ENCODE results near the gene ZNF627. TPM values are rescaled to one million over a fixed set of nuclear protein-coding genes. Genes with fewer than 3 reads are reported as not detected.

Gene ZNF627
- total and polyA plus RNA-seq, 4 donors = 4.8 to 30.6 (median 8.8) TPM

GRCh38 chr19:11652492-11652891 lies 55.2 kb downstream of the ZNF627 start:
- peaks cover 3 to 19% (median 15%) of the 10 kb centered on the region in 4 donors for H3K9me3 ChIP-seq (ENCODE audit: control insufficient read depth in 4 of 4, insufficient read depth in 3 of 4, low read length in 3 of 4)
- H3K36me3 ChIP-seq (ENCODE audit: control insufficient read depth in 4 of 4, insufficient read depth in 4 of 4, low read length in 4 of 4) = peaks cover 0 to 42% (median 12%) of the 10 kb centered on the region in 4 donors
- DNase-seq = no peak
- ATAC-seq (ENCODE audit: insufficient read depth, low FRiP score) = no peak
- WGBS, 2 donors = 95 to 98% methylated on average over 6 of the region's 6 CpGs
- TF ChIP-seq CTCF (IDR thresholded peaks at IDR 0.05; ENCODE audit: control extremely low read depth, extremely low read depth) = no peak
- no peak overlapping the region for H3K9ac ChIP-seq (ENCODE audit: insufficient read depth in 1 of 2, low read length in 2 of 2)
- no peak overlapping the region for H3K4me3 ChIP-seq
- no peaks in the 10 kb centered on the region for H3K27me3 ChIP-seq (ENCODE audit: control insufficient read depth in 3 of 3, insufficient read depth in 3 of 3, low read length in 2 of 3)
- no peaks in the 10 kb centered on the region for H3K4me1 ChIP-seq (ENCODE audit: control insufficient read depth in 5 of 5, insufficient read depth in 5 of 5, low read length in 5 of 5)
- no peak overlapping the region for H3K27ac ChIP-seq (ENCODE audit: low read depth in 1 of 2, low read length in 1 of 2)

- H3K9me3 ChIP-seq (ENCODE audit: control insufficient read depth in 4 of 4, insufficient read depth in 3 of 4, low read length in 3 of 4) = peaks cover 3 to 19% (median 15%) of the 10 kb centered on the region in 4 donors
- H3K4me3 ChIP-seq = no peak overlapping the region
- peaks cover 0 to 29% (median 12%) of the 10 kb centered on the region in 4 donors for H3K36me3 ChIP-seq (ENCODE audit: control insufficient read depth in 4 of 4, insufficient read depth in 4 of 4, low read length in 4 of 4)
- H3K27ac ChIP-seq (ENCODE audit: low read depth in 1 of 2, low read length in 1 of 2) = no peak overlapping the region
- TF ChIP-seq CTCF (IDR thresholded peaks at IDR 0.05; ENCODE audit: control extremely low read depth, extremely low read depth) = no peak
- no peak for ATAC-seq (ENCODE audit: insufficient read depth, low FRiP score)
- no peak overlapping the region for H3K9ac ChIP-seq (ENCODE audit: insufficient read depth in 1 of 2, low read length in 2 of 2)
- H3K4me1 ChIP-seq (ENCODE audit: control insufficient read depth in 5 of 5, insufficient read depth in 5 of 5, low read length in 5 of 5) = no peaks in the 10 kb centered on the region
- WGBS, 2 donors = 94 to 97% methylated on average over 3 of the region's 3 CpGs
- no peaks in the 10 kb centered on the region for H3K27me3 ChIP-seq (ENCODE audit: control insufficient read depth in 3 of 3, insufficient read depth in 3 of 3, low read length in 2 of 3)
- no peak for DNase-seq
These were observed 59.3 kb downstream of the ZNF627 start for GRCh38 chr19:11656535-11656934.

GRCh38 chr19:11657307-11657706 lies 60.0 kb downstream of the ZNF627 start:
- no peaks in the 10 kb centered on the region for H3K27me3 ChIP-seq (ENCODE audit: control insufficient read depth in 3 of 3, insufficient read depth in 3 of 3, low read length in 2 of 3)
- no peak for DNase-seq
- H3K4me1 ChIP-seq (ENCODE audit: control insufficient read depth in 5 of 5, insufficient read depth in 5 of 5, low read length in 5 of 5) = no peaks in the 10 kb centered on the region
- H3K9me3 ChIP-seq (ENCODE audit: control insufficient read depth in 4 of 4, insufficient read depth in 3 of 4, low read length in 3 of 4) = peaks cover 0 to 12% (median 10%) of the 10 kb centered on the region in 4 donors
- H3K27ac ChIP-seq (ENCODE audit: low read depth in 1 of 2, low read length in 1 of 2) = no peak overlapping the region
- peaks cover 0 to 21% (median 5%) of the 10 kb centered on the region in 4 donors for H3K36me3 ChIP-seq (ENCODE audit: control insufficient read depth in 4 of 4, insufficient read depth in 4 of 4, low read length in 4 of 4)
- H3K4me3 ChIP-seq = no peak overlapping the region
- WGBS, 2 donors = 63 to 69% methylated on average over 3 of the region's 3 CpGs
- H3K9ac ChIP-seq (ENCODE audit: insufficient read depth in 1 of 2, low read length in 2 of 2) = no peak overlapping the region
- TF ChIP-seq CTCF (IDR thresholded peaks at IDR 0.05; ENCODE audit: control extremely low read depth, extremely low read depth) = no peak
- ATAC-seq (ENCODE audit: insufficient read depth, low FRiP score) = no peak

- no peak for TF ChIP-seq CTCF (IDR thresholded peaks at IDR 0.05; ENCODE audit: control extremely low read depth, extremely low read depth)
- peaks cover 0 to 9% (median 0%) of the 10 kb centered on the region in 4 donors for H3K36me3 ChIP-seq (ENCODE audit: control insufficient read depth in 4 of 4, insufficient read depth in 4 of 4, low read length in 4 of 4)
- no peak overlapping the region for H3K27ac ChIP-seq (ENCODE audit: low read depth in 1 of 2, low read length in 1 of 2)
- no peaks in the 10 kb centered on the region for H3K27me3 ChIP-seq (ENCODE audit: control insufficient read depth in 3 of 3, insufficient read depth in 3 of 3, low read length in 2 of 3)
- peaks cover 0 to 9% (median 0%) of the 10 kb centered on the region in 5 donors for H3K4me1 ChIP-seq (ENCODE audit: control insufficient read depth in 5 of 5, insufficient read depth in 5 of 5, low read length in 5 of 5)
- DNase-seq (no peak), ATAC-seq (ENCODE audit: insufficient read depth, low FRiP score) (no peak)
- H3K9me3 ChIP-seq (ENCODE audit: control insufficient read depth in 4 of 4, insufficient read depth in 3 of 4, low read length in 3 of 4) = no peaks in the 10 kb centered on the region
- 64 to 68% methylated on average over 7 of the region's 7 CpGs for WGBS, 2 donors
- H3K9ac ChIP-seq (ENCODE audit: insufficient read depth in 1 of 2, low read length in 2 of 2) = no peak overlapping the region
- H3K4me3 ChIP-seq = no peak overlapping the region
These were observed 61.7 kb downstream of the ZNF627 start for GRCh38 chr19:11658970-11659369.
